Spinal cord (tissue), 10 donors: Measurements from ENCODE around the gene ZSWIM1. TPM values are rescaled to one million over a fixed set of nuclear protein-coding genes. Genes with fewer than 3 reads are reported as not detected.

ENCODE experiments used
- DNase-seq, 6 donors: peaks; one replicate each; pipeline versions ENCODE4 v3.0.0 to v3.0.0-alpha.2; 2013 to 2015; ENCODE audit warnings: low spot score in 6 of 6, low read depth in 4 of 6
- H3K27ac ChIP-seq: one replicate; pipeline ENCODE4 v1.5.1; 2013; ENCODE audit warnings: low read depth, low read length, control low read depth
- H3K27me3 ChIP-seq: one replicate; pipeline ENCODE4 v1.6.1; 2013; ENCODE audit warnings: low read length; ENCODE audit not compliant: control insufficient read depth, insufficient read depth
- H3K36me3 ChIP-seq: one replicate; pipeline ENCODE4 v1.6.1; 2013; ENCODE audit warnings: low read length; ENCODE audit not compliant: control insufficient read depth, insufficient read depth
- H3K4me1 ChIP-seq: one replicate; pipeline ENCODE4 v1.6.1; 2013; ENCODE audit warnings: low read length; ENCODE audit not compliant: control insufficient read depth, insufficient read depth
- H3K4me3 ChIP-seq: one replicate; pipeline ENCODE4 v1.5.1; 2013; ENCODE audit warnings: low read depth, low read length, control low read depth
- H3K9me3 ChIP-seq: one replicate; pipeline ENCODE4 v1.6.1; 2013; ENCODE audit warnings: low read length; ENCODE audit not compliant: control insufficient read depth, insufficient read depth
- WGBS: methylation state at CpG from one replicate; pipeline ENCODE4 v1.1.5; 2013; ENCODE audit warnings: missing lambda C conversion rate; ENCODE audit not compliant: insufficient coverage; 5-methylcytosine and 5-hydroxymethylcytosine counted together
- polyA plus RNA-seq, 2 donors: library from polyadenylated mRNA; unstranded; fragments of 120-200 nt; gene quantifications; one replicate each; pipeline ENCODE4 v1.2.1, GENCODE V29; 2013; ENCODE audit not compliant: insufficient read length in 2 of 2
- total RNA-seq, 2 donors: library from RNA; depleted of rRNA in 1 of 2; stranded (reverse); fragments of 120-200 nt in 1 of 2; fragments of >200 nt in 1 of 2; gene quantifications; one replicate each; pipeline versions ENCODE4 v1.2.3 to v1.2.4, GENCODE V29; 2013 to 2014
- donor health status: healthy.

Gene ZSWIM1
- total and polyA plus RNA-seq, 4 donors, result 5.5 to 18.3 (median 13.9) TPM

DNA sequence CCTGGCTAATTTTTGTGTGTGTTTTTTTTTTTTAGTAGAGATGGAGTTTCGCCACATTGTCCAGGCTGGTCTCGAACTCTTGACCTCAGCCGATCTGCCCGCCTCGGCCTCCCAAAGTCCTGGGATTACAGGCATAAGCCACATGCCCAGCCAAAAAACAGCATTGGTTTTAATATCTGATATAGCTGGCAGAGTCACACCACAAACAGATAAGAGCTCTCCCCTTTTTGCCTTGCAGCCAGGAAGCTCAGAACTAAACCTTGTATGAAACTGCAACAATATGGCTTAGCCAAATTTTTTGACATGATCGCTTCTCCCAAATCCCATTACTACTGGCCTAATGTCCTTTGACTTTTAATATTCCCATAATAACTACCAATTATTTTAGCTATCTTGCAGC lies 28.7 kb upstream of the ZSWIM1 start:
- Histone ChIP-seq H3K27ac (no peak overlapping the region), H3K27me3 (no peaks in the 10 kb centered on the region), H3K4me1 (peaks cover 24% of the 10 kb centered on the region), H3K9me3 (no peaks in the 10 kb centered on the region), H3K4me3 (no peak overlapping the region), H3K36me3 (peaks cover 47% of the 10 kb centered on the region)
- 100% methylated on average over 4 of the region's 6 CpGs for WGBS
- no peak for DNase-seq

DNA sequence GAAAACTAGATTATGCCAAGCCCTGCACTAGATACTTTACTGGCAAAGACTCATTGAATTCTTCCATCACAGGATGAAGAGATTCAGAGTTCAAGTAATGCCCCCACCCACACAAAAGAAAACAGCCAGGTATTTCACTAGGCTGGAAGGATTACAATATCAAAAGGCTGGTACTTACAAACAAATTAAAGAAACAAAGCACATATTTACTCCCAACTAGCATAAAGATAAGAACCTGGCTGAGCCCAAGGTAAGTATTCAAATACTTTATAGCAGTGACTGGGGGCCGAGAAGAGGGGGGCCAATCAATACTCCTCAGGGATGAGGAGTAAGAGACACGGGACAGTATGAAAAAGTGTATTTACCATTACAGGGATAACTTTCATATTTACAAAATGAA lies 27.5 kb upstream of the ZSWIM1 start:
- peaks cover 35% of the 10 kb centered on the region for H3K4me1 ChIP-seq
- no peak overlapping the region for H3K4me3 ChIP-seq
- H3K27ac ChIP-seq, result no peak overlapping the region
- H3K36me3 ChIP-seq, result peaks cover 36% of the 10 kb centered on the region
- WGBS, result no CpG with 5 or more reads among the region's 2 CpGs
- DNase-seq, result no peak
- no peaks in the 10 kb centered on the region for H3K27me3 ChIP-seq
- H3K9me3 ChIP-seq, result no peaks in the 10 kb centered on the region

DNA sequence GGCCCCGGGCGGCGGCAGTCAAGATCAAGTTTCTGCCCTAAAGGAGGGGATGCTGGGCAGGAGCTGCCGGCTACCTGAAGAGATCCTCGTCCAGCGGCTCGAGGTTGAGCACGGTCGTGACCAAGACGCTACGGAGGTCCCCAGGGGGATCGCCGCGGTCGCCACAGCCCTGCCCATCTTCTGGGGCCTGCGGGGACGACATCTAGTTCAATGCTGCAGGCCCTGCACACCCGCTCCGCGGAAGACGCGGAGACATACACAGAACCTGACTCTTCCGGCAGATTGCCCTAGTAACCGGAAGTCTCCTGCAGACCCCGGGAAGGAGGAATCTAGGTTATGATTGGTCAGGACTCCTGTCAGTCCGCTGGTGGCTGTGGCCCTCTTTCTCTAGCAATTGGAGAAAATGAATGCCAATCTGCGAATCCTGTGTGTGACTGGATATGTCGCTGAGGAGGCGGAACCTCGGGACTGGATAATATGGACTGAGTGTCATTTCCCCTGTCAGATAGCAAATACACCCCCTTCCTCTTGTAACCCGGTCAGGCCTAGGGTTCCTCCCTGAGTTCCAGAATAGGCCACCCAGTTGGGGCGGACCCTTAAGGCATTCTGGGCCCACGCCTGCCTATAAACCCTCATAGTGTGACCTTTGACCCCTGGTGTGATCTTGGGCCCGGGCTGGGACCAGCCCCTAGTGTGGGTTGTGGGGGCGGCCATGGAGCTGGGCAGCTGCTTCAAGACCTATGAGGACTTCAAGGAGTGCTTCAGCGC lies 23.7 kb upstream of the ZSWIM1 start, which contains the start of the genes ACOT8 and ZSWIM3:
TSS of gene ACOT8 (minus strand) at position 279 of the 768 bp plus-strand sequence. CDS start at position 202, 77 bp downstream.
TSS of gene ZSWIM3 (plus strand) at position 501 of the 768 bp plus-strand sequence. CDS start at position 713, 212 bp downstream.
- H3K9me3 ChIP-seq, result no peaks in the 10 kb centered on the region
- H3K36me3 ChIP-seq, result peaks cover 16% of the 10 kb centered on the region
- DNase-seq, result peak; percentile 100
- H3K4me1 ChIP-seq, result peaks cover 35% of the 10 kb centered on the region
- no peaks in the 10 kb centered on the region for H3K27me3 ChIP-seq
- peak within 1 kb of the TSS; percentile 84 for H3K4me3 ChIP-seq
- H3K27ac ChIP-seq, result peak within 1 kb of the TSS; percentile 79
- 0% methylated on average over 31 of the region's 36 CpGs for WGBS

DNA sequence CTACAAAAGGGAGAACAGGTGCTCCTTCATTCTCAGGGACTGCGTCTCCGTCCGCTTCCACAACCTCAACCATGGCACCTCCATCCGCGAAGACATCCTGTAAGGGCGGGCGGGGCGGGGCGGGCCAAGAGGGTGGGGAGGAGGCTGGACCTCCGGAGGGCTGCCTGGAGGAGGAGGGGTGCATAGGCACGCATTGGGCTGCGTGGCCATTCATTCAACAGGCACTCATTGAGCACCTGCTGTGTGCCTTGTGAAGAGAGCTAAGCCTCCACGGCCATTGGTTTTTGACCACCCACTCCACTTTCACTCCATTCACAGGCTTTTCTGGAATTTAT lies 23.2 kb upstream of the ZSWIM1 start:
- no peak for DNase-seq
- Histone ChIP-seq H3K4me3 (peak overlapping the region; percentile 84), H3K27me3 (no peaks in the 10 kb centered on the region), H3K4me1 (peaks cover 35% of the 10 kb centered on the region), H3K36me3 (peaks cover 16% of the 10 kb centered on the region), H3K9me3 (no peaks in the 10 kb centered on the region), H3K27ac (peak overlapping the region; percentile 79)
- WGBS, result 0% methylated on average over 1 of the region's 13 CpGs

DNA sequence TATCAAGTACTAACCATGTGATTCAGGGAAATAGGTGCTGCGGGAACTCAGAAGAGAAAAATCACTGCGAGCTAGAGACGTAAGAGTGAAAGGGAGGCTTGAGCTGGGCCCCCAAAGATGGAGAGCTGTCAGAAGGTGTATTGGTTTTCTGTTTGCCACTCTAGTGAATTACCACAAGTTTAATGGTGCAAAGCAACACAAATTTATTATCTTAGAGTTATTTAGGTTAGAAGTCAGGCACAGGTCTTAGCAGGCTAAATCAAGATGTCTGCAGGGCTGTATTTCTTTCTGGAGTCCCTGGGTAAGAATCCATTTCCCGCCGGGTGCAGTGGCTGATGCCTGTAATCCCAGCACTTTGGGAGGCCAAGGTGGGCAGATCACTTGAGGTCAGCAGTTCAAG lies 21.1 kb upstream of the ZSWIM1 start:
- DNase-seq, result no peak
- Histone ChIP-seq H3K4me1 (peaks cover 31% of the 10 kb centered on the region), H3K27ac (no peak overlapping the region), H3K4me3 (no peak overlapping the region), H3K36me3 (peaks cover 4% of the 10 kb centered on the region), H3K9me3 (no peaks in the 10 kb centered on the region), H3K27me3 (no peaks in the 10 kb centered on the region)
- 85% methylated on average over 5 of the region's 5 CpGs for WGBS

DNA sequence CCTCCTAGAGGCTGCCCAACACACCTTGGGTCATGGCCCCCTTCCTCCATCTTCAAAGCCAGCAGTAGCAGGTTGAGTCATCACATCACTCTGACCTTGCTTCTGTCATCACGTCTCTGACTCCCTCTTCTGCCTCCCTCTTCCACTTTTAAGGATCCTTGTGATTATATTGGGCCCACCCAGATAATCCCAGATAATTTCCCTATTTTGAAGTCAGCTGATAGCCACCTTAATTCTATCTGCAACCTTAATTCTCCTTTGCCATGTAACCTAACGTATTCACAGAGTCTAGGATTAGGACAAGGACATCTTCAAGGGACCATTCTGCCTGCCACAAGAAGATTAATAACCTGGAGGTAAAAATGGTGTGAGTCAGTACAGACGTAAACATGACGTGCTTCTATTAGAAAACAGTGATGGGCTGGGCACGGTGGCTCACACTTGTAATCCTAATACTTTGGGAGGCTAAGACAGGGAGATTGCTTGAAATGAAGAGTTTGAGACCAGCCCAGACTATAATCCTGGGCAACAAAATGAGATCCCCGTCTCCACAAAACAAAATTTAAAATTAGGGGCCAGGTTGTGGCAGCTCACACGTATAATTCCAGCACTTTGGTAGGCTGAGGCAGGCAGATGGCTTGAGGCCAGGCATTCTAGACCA lies 20.3 kb upstream of the ZSWIM1 start:
- DNase-seq, result peak in 1 of 6 donors; percentile 35
- WGBS, result 83% methylated on average over 4 of the region's 7 CpGs
- peaks cover 25% of the 10 kb centered on the region for H3K4me1 ChIP-seq
- no peaks in the 10 kb centered on the region for H3K27me3 ChIP-seq
- H3K4me3 ChIP-seq, result no peak overlapping the region
- H3K9me3 ChIP-seq, result no peaks in the 10 kb centered on the region
- peaks cover 2% of the 10 kb centered on the region for H3K36me3 ChIP-seq
- no peak overlapping the region for H3K27ac ChIP-seq

DNA sequence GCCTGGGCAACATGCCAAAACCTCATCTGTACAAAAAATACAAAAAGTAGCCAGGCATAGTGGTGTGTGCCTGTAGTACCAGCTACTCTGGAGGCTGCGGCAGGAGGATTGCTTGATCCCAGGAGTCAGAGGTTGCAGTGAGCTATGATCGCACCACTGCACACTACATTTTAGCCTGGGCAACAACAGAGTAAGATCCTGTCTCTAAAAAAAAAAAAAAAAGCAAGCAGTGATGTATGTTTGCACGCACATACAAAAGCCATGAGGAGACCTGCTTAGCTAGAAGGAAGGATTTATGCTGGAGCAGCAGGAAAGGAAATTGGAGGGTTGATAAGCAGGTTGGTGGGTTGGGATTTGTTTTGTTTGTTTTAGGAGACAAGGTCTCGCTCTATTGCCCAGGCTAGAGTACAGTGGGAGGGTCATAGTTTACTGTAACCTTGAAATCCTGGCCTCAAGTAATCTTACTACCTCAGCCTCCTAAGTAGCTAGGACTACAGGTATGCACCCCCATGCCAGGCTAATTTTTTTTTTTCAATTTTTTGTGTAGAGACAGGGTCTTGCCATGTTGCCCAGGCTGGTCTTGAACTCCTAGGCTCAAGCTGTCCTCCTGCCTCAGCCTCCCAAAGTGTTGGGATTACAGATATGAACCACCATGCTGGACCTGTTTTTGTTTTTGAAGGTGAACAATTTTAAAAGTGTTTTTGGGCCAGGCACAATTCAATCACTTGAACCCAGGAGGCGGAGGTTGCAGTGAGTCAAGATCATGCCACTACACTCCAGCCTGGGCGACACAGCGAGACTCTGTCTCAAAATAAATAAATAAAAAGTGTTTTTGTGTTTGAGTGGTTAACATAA lies 19.6 kb upstream of the ZSWIM1 start:
- peak in 2 of 6 donors; percentile 5 to 58 for DNase-seq
- peaks cover 2% of the 10 kb centered on the region for H3K36me3 ChIP-seq
- H3K4me1 ChIP-seq, result peaks cover 17% of the 10 kb centered on the region
- no peaks in the 10 kb centered on the region for H3K27me3 ChIP-seq
- H3K4me3 ChIP-seq, result no peak overlapping the region
- no peaks in the 10 kb centered on the region for H3K9me3 ChIP-seq
- no peak overlapping the region for H3K27ac ChIP-seq
- WGBS, result 83% methylated on average over 1 of the region's 7 CpGs

DNA sequence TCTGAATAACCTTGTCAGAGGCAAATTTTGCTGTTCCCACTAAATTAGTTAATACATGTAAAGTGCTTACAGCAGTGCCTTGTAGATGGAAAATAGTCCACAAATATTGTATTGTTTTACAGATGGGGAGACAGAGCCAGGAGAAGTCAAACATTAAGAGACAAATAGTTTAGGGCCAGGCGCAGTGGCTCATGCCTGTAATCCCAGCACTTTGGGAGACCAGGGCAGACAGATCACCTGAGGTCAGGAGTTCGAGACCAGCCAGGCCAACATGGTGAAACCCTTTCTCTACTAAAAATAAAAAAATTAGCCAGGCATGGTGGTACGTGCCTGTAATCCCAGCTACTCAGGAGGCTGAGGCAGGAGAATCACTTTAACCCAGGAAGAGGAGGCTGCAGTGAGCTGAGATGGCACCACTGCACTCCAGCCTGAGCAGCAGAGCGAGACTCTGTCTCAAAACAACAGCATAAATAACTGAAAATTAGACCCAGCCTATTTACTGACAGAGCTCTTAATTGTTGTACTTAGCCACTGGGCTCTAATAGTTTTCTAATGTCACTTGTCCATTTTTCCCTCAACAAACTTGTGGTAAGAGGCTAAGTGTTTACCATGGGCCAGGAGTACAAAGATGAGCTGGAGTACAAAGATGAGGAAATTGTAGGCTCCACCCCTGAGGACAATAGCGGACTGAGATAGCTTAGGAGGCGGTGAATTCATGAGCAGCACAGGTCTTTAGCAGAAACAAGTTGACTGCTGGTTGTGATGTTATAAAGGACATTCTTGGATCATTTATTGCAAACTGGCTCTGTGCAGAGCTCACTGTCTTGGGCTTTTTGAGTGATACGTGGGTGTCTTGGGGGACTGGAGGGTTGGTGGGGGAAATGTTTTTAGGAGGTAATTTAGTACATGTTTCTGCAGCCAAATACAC lies 17.2 kb upstream of the ZSWIM1 start:
- H3K27ac ChIP-seq, result no peak overlapping the region
- H3K9me3 ChIP-seq, result no peaks in the 10 kb centered on the region
- peaks cover 2% of the 10 kb centered on the region for H3K36me3 ChIP-seq
- WGBS, result 86% methylated on average over 5 of the region's 7 CpGs
- H3K27me3 ChIP-seq, result no peaks in the 10 kb centered on the region
- DNase-seq, result no peak
- H3K4me1 ChIP-seq, result no peaks in the 10 kb centered on the region
- H3K4me3 ChIP-seq, result no peak overlapping the region

DNA sequence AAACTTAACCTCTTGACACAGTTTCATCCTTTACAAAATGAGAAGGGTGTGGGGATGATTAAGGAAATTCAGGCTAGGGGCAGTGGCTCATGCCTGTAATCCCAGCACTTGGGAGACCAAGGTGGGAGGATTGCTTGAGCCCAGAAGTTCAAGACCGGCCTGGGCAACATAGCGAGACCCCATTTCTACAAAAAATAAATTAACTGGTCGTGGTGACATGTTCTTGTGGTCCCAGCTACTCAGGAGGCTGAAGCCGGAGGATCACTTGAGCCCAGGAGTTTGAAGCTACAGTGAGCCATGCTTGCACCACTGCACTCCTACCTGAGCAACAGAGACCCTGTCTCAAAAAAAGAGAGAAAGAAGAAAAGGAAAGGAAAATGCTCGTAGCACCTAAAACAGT lies 14.6 kb upstream of the ZSWIM1 start:
- DNase-seq, result no peak
- Histone ChIP-seq H3K27ac (no peak overlapping the region), H3K36me3 (peaks cover 5% of the 10 kb centered on the region), H3K27me3 (no peaks in the 10 kb centered on the region), H3K4me1 (no peaks in the 10 kb centered on the region), H3K4me3 (no peak overlapping the region), H3K9me3 (no peaks in the 10 kb centered on the region)
- 92% methylated on average over 4 of the region's 5 CpGs for WGBS
